GM18520 (cell line): Measurements from ENCODE around the gene FAM131C.
"Not testable (repeated sequence)": the region's sequence is repeated elsewhere in the genome, so short reads cannot be mapped to it uniquely, and the experiment has no call there.

Experiments
- ATAC-seq: cut with Tn5 transposase; IDR thresholded peaks from one replicate; pipeline ENCODE4 v1.9.1; 2021; ENCODE audit not compliant: unreplicated experiment

FAM131C gene

GRCh38 chr1:16061989-16062686 lies 11.3 kb downstream of the FAM131C start:
- not testable (repeated sequence) for ATAC-seq

GRCh38 chr1:16061266-16061665 lies 12.2 kb downstream of the FAM131C start:
- no peak for ATAC-seq

- ATAC-seq = not testable (repeated sequence)
These were observed 14.9 kb downstream of the FAM131C start for GRCh38 chr1:16058394-16059120.

- not testable (repeated sequence) for ATAC-seq
These were observed 16.0 kb downstream of the FAM131C start for GRCh38 chr1:16057314-16057915.

- ATAC-seq = not testable (repeated sequence)
These were observed 16.9 kb downstream of the FAM131C start for GRCh38 chr1:16056521-16056912.

- ATAC-seq = no peak
These were observed 17.6 kb downstream of the FAM131C start for GRCh38 chr1:16055613-16056520.

- no peak for ATAC-seq
These were observed 18.6 kb downstream of the FAM131C start for GRCh38 chr1:16054598-16055540.

GRCh38 chr1:16053781-16054502 lies 19.5 kb downstream of the FAM131C start:
- no peak for ATAC-seq

GRCh38 chr1:16051949-16052348 lies 21.5 kb downstream of the FAM131C start:
- ATAC-seq = not testable (repeated sequence)

- no peak for ATAC-seq
These were observed 22.4 kb downstream of the FAM131C start for GRCh38 chr1:16051039-16051438.

- ATAC-seq = no peak
These were observed 23.1 kb downstream of the FAM131C start for GRCh38 chr1:16050328-16050727.

GRCh38 chr1:16048573-16049189 lies 24.8 kb downstream of the FAM131C start:
- ATAC-seq = no peak

- no peak for ATAC-seq
These were observed 25.5 kb downstream of the FAM131C start for GRCh38 chr1:16047791-16048475.

- ATAC-seq = no peak
These were observed 26.6 kb downstream of the FAM131C start for GRCh38 chr1:16046842-16047241.

GRCh38 chr1:16043950-16044349 lies 29.5 kb downstream of the FAM131C start:
- no peak for ATAC-seq

GRCh38 chr1:16043521-16043920 lies 29.9 kb downstream of the FAM131C start, which contains the start of gene CLCNKB:
Gene CLCNKB, plus strand, starts transcription at chr1:16043782. Its CDS starts 711 bp downstream, at chr1:16044493.
- ATAC-seq = no peak

GRCh38 chr1:16042654-16043053 lies 30.8 kb downstream of the FAM131C start:
- not testable (repeated sequence) for ATAC-seq

- ATAC-seq = no peak
These were observed 31.4 kb downstream of the FAM131C start for GRCh38 chr1:16042096-16042495.
